ENCODE results near the gene TUBGCP6.
"Not testable (repeated sequence)": the region's sequence is repeated elsewhere in the genome, so short reads cannot be mapped to it uniquely, and the experiment has no call there.

Gene TUBGCP6

GRCh38 chr22:50170453-50171318 is 74.1 kb downstream of the TUBGCP6 start, which contains the start of gene PANX2:
TSS of gene PANX2 (plus strand) at chr22:50170731. CDS start at chr22:50170731, 0 bp downstream.
- Histone ChIP-seq H3K9me3 (ENCODE audit: control insufficient read depth, low read length) (no peaks in the 10 kb centered on the region), H3K4me2 (ENCODE audit: low read length) (peak within 1 kb of the TSS; percentile 47), H3K27ac (no peak within 1 kb of the TSS), H3K36me3 (ENCODE audit: control insufficient read depth, insufficient read depth, low read length) (no peaks in the 10 kb centered on the region), H3K4me3 (ENCODE audit: low read depth, low read length) (no peak within 1 kb of the TSS), H3K79me2 (no peaks in the 10 kb centered on the region), H2AFZ (no peak within 1 kb of the TSS), H3K9ac (no peak within 1 kb of the TSS), H3K27me3 (ENCODE audit: control insufficient read depth, insufficient read depth, low read length) (no peaks in the 10 kb centered on the region), H3K4me1 (no peaks in the 10 kb centered on the region)
- TF ChIP-seq CTCF (IDR thresholded peaks at IDR 0.05): no peak

GRCh38 chr22:50169774-50170341 is 75.0 kb downstream of the TUBGCP6 start:
- Histone ChIP-seq H2AFZ (no peak overlapping the region), H3K9me3 (ENCODE audit: control insufficient read depth, low read length) (no peaks in the 10 kb centered on the region), H3K79me2 (no peaks in the 10 kb centered on the region), H3K36me3 (ENCODE audit: control insufficient read depth, insufficient read depth, low read length) (no peaks in the 10 kb centered on the region), H3K27me3 (ENCODE audit: control insufficient read depth, insufficient read depth, low read length) (no peaks in the 10 kb centered on the region), H3K4me1 (no peaks in the 10 kb centered on the region), H3K9ac (no peak overlapping the region), H3K4me2 (ENCODE audit: low read length) (peak overlapping the region; percentile 38), H3K27ac (no peak overlapping the region), H3K4me3 (ENCODE audit: low read depth, low read length) (no peak overlapping the region)
- TF ChIP-seq CTCF (IDR thresholded peaks at IDR 0.05): no peak

- Histone ChIP-seq H3K4me1 (no peaks in the 10 kb centered on the region), H2AFZ (no peak overlapping the region), H3K27me3 (ENCODE audit: control insufficient read depth, insufficient read depth, low read length) (no peaks in the 10 kb centered on the region), H3K4me3 (ENCODE audit: low read depth, low read length) (no peak overlapping the region), H3K9ac (no peak overlapping the region), H3K27ac (no peak overlapping the region), H3K79me2 (no peaks in the 10 kb centered on the region), H3K9me3 (ENCODE audit: control insufficient read depth, low read length) (no peaks in the 10 kb centered on the region), H3K4me2 (ENCODE audit: low read length) (no peak overlapping the region), H3K36me3 (ENCODE audit: control insufficient read depth, insufficient read depth, low read length) (no peaks in the 10 kb centered on the region)
- TF ChIP-seq CTCF (IDR thresholded peaks at IDR 0.05): no peak
These were observed 75.6 kb downstream of the TUBGCP6 start for GRCh38 chr22:50169181-50169759.

- not testable (repeated sequence) for H3K4me1 ChIP-seq; H3K9me3 ChIP-seq (ENCODE audit: control insufficient read depth, low read length); H3K79me2 ChIP-seq; H3K27me3 ChIP-seq (ENCODE audit: control insufficient read depth, insufficient read depth, low read length); H3K4me2 ChIP-seq (ENCODE audit: low read length); H3K4me3 ChIP-seq (ENCODE audit: low read depth, low read length); H3K36me3 ChIP-seq (ENCODE audit: control insufficient read depth, insufficient read depth, low read length); H2AFZ ChIP-seq; H3K27ac ChIP-seq; H3K9ac ChIP-seq
These were observed 76.2 kb downstream of the TUBGCP6 start for GRCh38 chr22:50168490-50169180.

Data from parathyroid adenoma (tissue), 2 donors.